Activated T-helper 1 cell treated with Interleukin-2 at 50 U/mL for 16 hours (primary cell): ENCODE measurements around the gene BIRC6.
"Not testable (repeated sequence)": the region's sequence is repeated elsewhere in the genome, so short reads cannot be mapped to it uniquely, and the experiment has no call there.

ENCODE experiments used
- DNase-seq: peaks from one replicate; pipeline ENCODE4 v3.0.0-alpha.2; 2020; ENCODE audit warnings: low read depth

BIRC6 gene

GRCh38 chr2:32614084-32614483 lies 257.3 kb downstream of the BIRC6 start:
- no peak for DNase-seq

- no peak for DNase-seq
These were observed 260.9 kb downstream of the BIRC6 start for GRCh38 chr2:32617599-32618189.

GRCh38 chr2:32622570-32623310 lies 265.9 kb downstream of the BIRC6 start:
- no peak for DNase-seq

GRCh38 chr2:32623311-32623706 lies 266.5 kb downstream of the BIRC6 start:
- no peak for DNase-seq

- DNase-seq: no peak
These were observed 268.0 kb downstream of the BIRC6 start for GRCh38 chr2:32624812-32625211.

GRCh38 chr2:32626639-32627221 lies 269.9 kb downstream of the BIRC6 start:
- no peak for DNase-seq

GRCh38 chr2:32627441-32627813 lies 270.6 kb downstream of the BIRC6 start:
- DNase-seq: no peak

- DNase-seq: peak; percentile 89
These were observed 271.2 kb downstream of the BIRC6 start, which contains the start of gene TTC27 for GRCh38 chr2:32627814-32628579. Gene TTC27 (plus strand): TSS chr2:32628050. CDS start chr2:32628293, 243 bp downstream.

- DNase-seq: no peak
These were observed 275.3 kb downstream of the BIRC6 start for GRCh38 chr2:32632089-32632488.

- DNase-seq: no peak
These were observed 276.2 kb downstream of the BIRC6 start for GRCh38 chr2:32633040-32633439.

GRCh38 chr2:32638548-32638947 lies 281.7 kb downstream of the BIRC6 start:
- DNase-seq: not testable (repeated sequence)

- no peak for DNase-seq
These were observed 284.4 kb downstream of the BIRC6 start for GRCh38 chr2:32641180-32641579.

- no peak for DNase-seq
These were observed 290.4 kb downstream of the BIRC6 start for GRCh38 chr2:32647180-32647651.

- DNase-seq: no peak
These were observed 295.9 kb downstream of the BIRC6 start for GRCh38 chr2:32652555-32653209.

- no peak for DNase-seq
These were observed 299.2 kb downstream of the BIRC6 start for GRCh38 chr2:32656069-32656468.

GRCh38 chr2:32663864-32664263 lies 307.0 kb downstream of the BIRC6 start:
- no peak for DNase-seq

GRCh38 chr2:32666704-32667103 lies 309.9 kb downstream of the BIRC6 start:
- DNase-seq: no peak

GRCh38 chr2:32668254-32668653 lies 311.4 kb downstream of the BIRC6 start:
- DNase-seq: no peak
